SK-N-SH treated with all-trans-retinoic acid at 6 μM for 48 hours (cell line): ENCODE results near the gene MEG3.

Experiments
- ARNTL ChIP-seq: fragments of 450-650 bp; formaldehyde crosslinking; IDR thresholded peaks from 2 replicates; pipeline ENCODE4 v1.5.0; 2020; ENCODE audit warnings: low read depth, mild to moderate bottlenecking, moderate library complexity, borderline replicate concordance
- OSR1 ChIP-seq: fragments of 250-450 bp; sonication (Bioruptor Pico); IDR thresholded peaks from 2 replicates; pipeline ENCODE4 v1.8.0; 2022; ENCODE audit warnings: moderate library complexity, mild to moderate bottlenecking, inconsistent platforms
- TOX ChIP-seq: fragments of 250-450 bp; sonication (Bioruptor Pico); IDR thresholded peaks from 2 replicates; pipeline ENCODE4 v1.8.0; 2021; ENCODE audit warnings: mild to moderate bottlenecking, moderate library complexity, borderline replicate concordance
- ZNF70 ChIP-seq: fragments of 450-650 bp; formaldehyde crosslinking; IDR thresholded peaks from 2 replicates; pipeline ENCODE4 v1.5.0; 2020; ENCODE audit warnings: mild to moderate bottlenecking, moderate library complexity

GRCh38 chr14:100777366-100777817, 48.5 kb upstream of the MEG3 start:
- TF ChIP-seq ZNF70 (CRISPR knock-in tag), result no peak
- TF ChIP-seq ARNTL (CRISPR knock-in tag), result no peak
- no peak for TF ChIP-seq TOX (CRISPR knock-in tag)
- no peak for TF ChIP-seq OSR1 (CRISPR knock-in tag)
